ENCODE measurements around the gene DPY30. TPM values are rescaled to one million over a fixed set of nuclear protein-coding genes. Genes with fewer than 3 reads are reported as not detected.

The DPY30 gene
- total and polyA plus RNA-seq, 2 experiments from 2014 or later = 156 to 518 TPM

- no peak overlapping the region; the same call in 2 of the 3 replicates for H3K4me3 Mint-ChIP-seq
- Histone ChIP-seq H3K4me1 (ENCODE audit: insufficient read depth) (peaks cover 7% of the 10 kb centered on the region), H3K27me3 (ENCODE audit: insufficient read depth) (no peaks in the 10 kb centered on the region), H3K4me3 (no peak overlapping the region), H3K79me2 (replicated peaks; ENCODE audit: insufficient read depth) (peaks cover 75% of the 10 kb centered on the region), H4K20me1 (replicated peaks; ENCODE audit: insufficient read depth) (peaks cover 31% of the 10 kb centered on the region), H3K36me3 (ENCODE audit: insufficient read depth) (no peaks in the 10 kb centered on the region), H3K27ac (ENCODE audit: low read depth) (no peak overlapping the region), H2AFZ (no peak overlapping the region), H3K4me2 (no peak overlapping the region), H3F3A (replicated peaks; ENCODE audit: low read depth) (no peaks in the 10 kb centered on the region), H3K9me2 (ENCODE audit: insufficient read depth) (no peaks in the 10 kb centered on the region)
- no peak overlapping the region for H3K27ac Mint-ChIP-seq
- H3K27me3 Mint-ChIP-seq (ENCODE audit: insufficient read depth, low read depth, poor library complexity) = peaks cover 4% of the 10 kb centered on the region
- no peaks in the 10 kb centered on the region for H3K9me3 Mint-ChIP-seq
- TF ChIP-seq POLR2AphosphoS5 (IDR thresholded peaks at IDR 0.05; ENCODE audit: low read depth) = no peak
- TF ChIP-seq STAT1 (IDR thresholded peaks at IDR 0.05; ENCODE audit: unreplicated experiment) = no peak
- no peak for TF ChIP-seq ZNF114 (CRISPR knock-in tag; IDR thresholded peaks at IDR 0.05)
- TF ChIP-seq, protein P1, sequence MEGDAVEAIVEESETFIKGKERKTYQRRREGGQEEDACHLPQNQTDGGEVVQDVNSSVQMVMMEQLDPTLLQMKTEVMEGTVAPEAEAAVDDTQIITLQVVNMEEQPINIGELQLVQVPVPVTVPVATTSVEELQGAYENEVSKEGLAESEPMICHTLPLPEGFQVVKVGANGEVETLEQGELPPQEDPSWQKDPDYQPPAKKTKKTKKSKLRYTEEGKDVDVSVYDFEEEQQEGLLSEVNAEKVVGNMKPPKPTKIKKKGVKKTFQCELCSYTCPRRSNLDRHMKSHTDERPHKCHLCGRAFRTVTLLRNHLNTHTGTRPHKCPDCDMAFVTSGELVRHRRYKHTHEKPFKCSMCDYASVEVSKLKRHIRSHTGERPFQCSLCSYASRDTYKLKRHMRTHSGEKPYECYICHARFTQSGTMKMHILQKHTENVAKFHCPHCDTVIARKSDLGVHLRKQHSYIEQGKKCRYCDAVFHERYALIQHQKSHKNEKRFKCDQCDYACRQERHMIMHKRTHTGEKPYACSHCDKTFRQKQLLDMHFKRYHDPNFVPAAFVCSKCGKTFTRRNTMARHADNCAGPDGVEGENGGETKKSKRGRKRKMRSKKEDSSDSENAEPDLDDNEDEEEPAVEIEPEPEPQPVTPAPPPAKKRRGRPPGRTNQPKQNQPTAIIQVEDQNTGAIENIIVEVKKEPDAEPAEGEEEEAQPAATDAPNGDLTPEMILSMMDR (conservative IDR thresholded peaks at IDR 0.05; ENCODE audit: low read depth in 2 of 2) = no peak
- no peak for TF ChIP-seq EZH2 (IDR thresholded peaks at IDR 0.05; ENCODE audit: low read depth, unreplicated experiment)
- TF ChIP-seq, protein P2, sequence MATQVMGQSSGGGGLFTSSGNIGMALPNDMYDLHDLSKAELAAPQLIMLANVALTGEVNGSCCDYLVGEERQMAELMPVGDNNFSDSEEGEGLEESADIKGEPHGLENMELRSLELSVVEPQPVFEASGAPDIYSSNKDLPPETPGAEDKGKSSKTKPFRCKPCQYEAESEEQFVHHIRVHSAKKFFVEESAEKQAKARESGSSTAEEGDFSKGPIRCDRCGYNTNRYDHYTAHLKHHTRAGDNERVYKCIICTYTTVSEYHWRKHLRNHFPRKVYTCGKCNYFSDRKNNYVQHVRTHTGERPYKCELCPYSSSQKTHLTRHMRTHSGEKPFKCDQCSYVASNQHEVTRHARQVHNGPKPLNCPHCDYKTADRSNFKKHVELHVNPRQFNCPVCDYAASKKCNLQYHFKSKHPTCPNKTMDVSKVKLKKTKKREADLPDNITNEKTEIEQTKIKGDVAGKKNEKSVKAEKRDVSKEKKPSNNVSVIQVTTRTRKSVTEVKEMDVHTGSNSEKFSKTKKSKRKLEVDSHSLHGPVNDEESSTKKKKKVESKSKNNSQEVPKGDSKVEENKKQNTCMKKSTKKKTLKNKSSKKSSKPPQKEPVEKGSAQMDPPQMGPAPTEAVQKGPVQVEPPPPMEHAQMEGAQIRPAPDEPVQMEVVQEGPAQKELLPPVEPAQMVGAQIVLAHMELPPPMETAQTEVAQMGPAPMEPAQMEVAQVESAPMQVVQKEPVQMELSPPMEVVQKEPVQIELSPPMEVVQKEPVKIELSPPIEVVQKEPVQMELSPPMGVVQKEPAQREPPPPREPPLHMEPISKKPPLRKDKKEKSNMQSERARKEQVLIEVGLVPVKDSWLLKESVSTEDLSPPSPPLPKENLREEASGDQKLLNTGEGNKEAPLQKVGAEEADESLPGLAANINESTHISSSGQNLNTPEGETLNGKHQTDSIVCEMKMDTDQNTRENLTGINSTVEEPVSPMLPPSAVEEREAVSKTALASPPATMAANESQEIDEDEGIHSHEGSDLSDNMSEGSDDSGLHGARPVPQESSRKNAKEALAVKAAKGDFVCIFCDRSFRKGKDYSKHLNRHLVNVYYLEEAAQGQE (IDR thresholded peaks at IDR 0.05; ENCODE audit: unreplicated experiment) = no peak
- no peak for TF ChIP-seq NANOG (IDR thresholded peaks at IDR 0.05; ENCODE audit: borderline replicate concordance)
- TF ChIP-seq ZNF462 (CRISPR knock-in tag; IDR thresholded peaks at IDR 0.05) = no peak
- no peak for TF ChIP-seq EZH2phosphoT487 (IDR thresholded peaks at IDR 0.05; ENCODE audit: unreplicated experiment)
- no peak for TF ChIP-seq CREB1 (CRISPR knock-in tag; IDR thresholded peaks at IDR 0.05; ENCODE audit: low read depth)
- TF ChIP-seq JUNB (IDR thresholded peaks at IDR 0.05; ENCODE audit: unreplicated experiment) = no peak
- TF ChIP-seq, protein P3, sequence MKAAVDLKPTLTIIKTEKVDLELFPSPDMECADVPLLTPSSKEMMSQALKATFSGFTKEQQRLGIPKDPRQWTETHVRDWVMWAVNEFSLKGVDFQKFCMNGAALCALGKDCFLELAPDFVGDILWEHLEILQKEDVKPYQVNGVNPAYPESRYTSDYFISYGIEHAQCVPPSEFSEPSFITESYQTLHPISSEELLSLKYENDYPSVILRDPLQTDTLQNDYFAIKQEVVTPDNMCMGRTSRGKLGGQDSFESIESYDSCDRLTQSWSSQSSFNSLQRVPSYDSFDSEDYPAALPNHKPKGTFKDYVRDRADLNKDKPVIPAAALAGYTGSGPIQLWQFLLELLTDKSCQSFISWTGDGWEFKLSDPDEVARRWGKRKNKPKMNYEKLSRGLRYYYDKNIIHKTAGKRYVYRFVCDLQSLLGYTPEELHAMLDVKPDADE (IDR thresholded peaks at IDR 0.05) = no peak
- TF ChIP-seq ZNF331 (CRISPR knock-in tag; IDR thresholded peaks at IDR 0.05; ENCODE audit: low read depth) = no peak
- ATAC-seq = no peak
- H3K4me1 Mint-ChIP-seq = peaks cover 36% of the 10 kb centered on the region
- peaks cover 5% of the 10 kb centered on the region; the same call in 1 of the 3 replicates for H3K36me3 Mint-ChIP-seq (ENCODE audit: low read depth)
- DNase-seq (ENCODE audit: low spot score) = no peak
These were observed 32.5 kb downstream of the DPY30 start for GRCh38 chr2:32007121-32007391.
